ENCODE results near the gene HECTD4.

The HECTD4 gene

DNA sequence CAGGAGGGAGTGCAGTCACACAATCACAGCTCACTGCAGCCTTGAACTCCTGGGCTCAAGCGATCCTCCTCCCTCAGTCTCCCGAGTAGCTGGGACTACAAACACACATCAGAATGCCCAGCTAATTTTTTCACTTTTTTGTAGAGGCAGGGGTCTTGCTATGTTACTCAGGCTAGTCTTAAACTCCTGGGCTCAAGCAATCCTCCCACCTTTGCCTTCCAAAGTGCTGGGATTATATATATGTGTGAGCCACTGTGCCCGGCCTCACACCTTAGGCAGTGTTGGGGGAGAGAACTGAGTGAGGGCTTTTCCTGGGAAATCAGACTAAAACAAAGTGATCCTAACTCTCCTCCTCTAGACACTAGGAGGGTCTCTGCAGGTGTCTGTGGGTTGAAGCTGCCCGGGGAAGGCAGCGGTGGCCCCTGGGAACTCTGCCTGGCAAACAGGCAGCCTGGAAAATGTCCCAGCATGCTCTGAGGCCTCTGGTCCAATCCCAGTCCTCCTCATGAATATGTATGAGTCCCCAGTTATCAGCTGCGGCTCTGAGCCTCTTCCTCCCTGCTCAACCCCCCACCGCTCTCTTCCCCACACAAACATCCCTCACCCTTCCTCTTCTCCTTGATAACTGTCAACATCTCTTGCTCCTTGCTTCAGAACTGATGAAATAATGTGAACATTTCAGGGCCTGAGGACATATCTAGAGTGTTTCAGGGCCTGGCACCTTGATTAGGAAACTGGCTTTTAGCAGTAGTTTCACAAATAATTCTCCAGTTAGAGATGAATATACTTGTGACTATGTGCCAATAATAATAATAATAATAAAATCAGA, 265.8 kb downstream of the HECTD4 start:
- Histone ChIP-seq H3K4ac (ENCODE audit: low read length) (no peak overlapping the region), H3K79me1 (ENCODE audit: low read depth, low read length) (peaks cover 1% of the 10 kb centered on the region), H3K18ac (ENCODE audit: low read length) (peak overlapping the region; percentile 73), H3K36me3 (replicated peaks in 1 of 2; ENCODE audit: control insufficient read depth in 2 of 2, insufficient read depth in 2 of 2, low read length in 2 of 2) (no peaks in the 10 kb centered on the region), H3K4me1 (ENCODE audit: control insufficient read depth in 2 of 2, insufficient read depth in 1 of 2, low read depth in 1 of 2, low read length in 2 of 2) (peaks cover 4 to 9% of the 10 kb centered on the region in 2 donors), H3K27me3 (ENCODE audit: control insufficient read depth in 3 of 3, insufficient read depth in 3 of 3, low read depth in 1 of 3, low read length in 3 of 3) (no peaks in the 10 kb centered on the region), H3K9me3 (replicated peaks in 1 of 2; ENCODE audit: control insufficient read depth in 2 of 2, insufficient read depth in 1 of 2, low read depth in 1 of 2, low read length in 2 of 2) (no peaks in the 10 kb centered on the region), H3K4me3 (ENCODE audit: low read length in 2 of 2) (peak overlapping the region in 1 of 2 donors; percentile 38), H2BK5ac (ENCODE audit: low read length) (no peak overlapping the region), H3K27ac (replicated peaks; ENCODE audit: low read length) (peak overlapping the region; percentile 87), H2BK120ac (ENCODE audit: low read depth, low read length) (no peak overlapping the region), H3K23ac (ENCODE audit: low read depth, low read length, poor library complexity) (no peak overlapping the region), H2AK5ac (ENCODE audit: low read depth, low read length) (no peak overlapping the region), H3K9ac (ENCODE audit: low read depth, low read length, poor library complexity) (no peak overlapping the region), H4K8ac (ENCODE audit: low read depth, low read length) (no peak overlapping the region), H2BK12ac (ENCODE audit: low read length) (no peak overlapping the region), H4K91ac (ENCODE audit: low read depth, low read length, poor library complexity) (no peak overlapping the region), H2AFZ (ENCODE audit: low read length) (peak overlapping the region; percentile 93), H3K4me2 (ENCODE audit: insufficient read depth, low read length, poor library complexity, severe bottlenecking) (peak overlapping the region; percentile 36), H3K14ac (ENCODE audit: low read length) (no peak overlapping the region), H2BK15ac (ENCODE audit: low read length) (no peak overlapping the region)
- peak; percentile 67 for DNase-seq (ENCODE audit: low spot score)
- WGBS, 2 donors (ENCODE audit: extremely low coverage in 2 of 2, insufficient read length in 2 of 2, insufficient replicate concordance in 1 of 2) = no CpG with 5 or more reads among the region's 7 CpGs

DNA sequence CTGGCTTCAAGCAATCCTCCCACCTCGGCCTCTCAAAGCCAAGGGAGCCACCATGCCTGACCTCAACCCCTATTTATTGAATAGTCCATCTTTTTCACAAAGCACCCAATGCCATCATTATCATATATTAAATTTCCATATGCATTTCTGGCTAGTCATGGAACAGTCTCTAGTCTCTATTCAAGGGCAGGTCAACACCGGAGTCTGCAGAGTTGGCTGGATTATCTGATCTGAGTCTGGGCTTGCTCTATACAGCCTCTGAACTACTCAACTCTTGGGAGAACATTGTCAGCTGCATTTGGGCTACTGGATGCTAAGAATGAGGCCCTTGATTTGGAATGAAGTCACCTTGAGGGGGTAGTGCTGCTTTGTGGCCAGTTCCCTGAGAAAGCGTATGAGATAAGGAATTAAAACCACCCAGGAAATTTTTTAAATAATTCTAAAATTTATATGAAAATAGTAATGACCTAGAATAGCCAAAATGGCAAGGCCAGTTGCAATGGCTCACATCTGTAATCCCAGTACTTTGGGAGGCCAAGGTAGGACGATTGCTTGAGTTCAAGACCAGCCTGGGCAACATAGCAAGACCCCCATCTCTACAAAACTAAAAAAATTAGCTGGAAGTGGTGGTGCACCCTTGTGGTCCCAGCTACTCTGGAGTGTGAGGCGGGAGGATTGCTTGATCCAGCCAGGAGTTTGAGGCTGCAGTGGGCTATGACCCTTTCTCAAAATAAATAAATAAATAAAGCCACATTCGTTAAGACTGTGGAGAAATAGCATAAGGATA, 266.8 kb downstream of the HECTD4 start:
- no peak for DNase-seq (ENCODE audit: low spot score)
- Histone ChIP-seq H3K4me2 (ENCODE audit: insufficient read depth, low read length, poor library complexity, severe bottlenecking) (no peak overlapping the region), H2BK120ac (ENCODE audit: low read depth, low read length) (no peak overlapping the region), H3K4me1 (ENCODE audit: control insufficient read depth in 2 of 2, insufficient read depth in 1 of 2, low read depth in 1 of 2, low read length in 2 of 2) (peaks cover 4 to 9% of the 10 kb centered on the region in 2 donors), H3K9ac (ENCODE audit: low read depth, low read length, poor library complexity) (no peak overlapping the region), H3K27me3 (ENCODE audit: control insufficient read depth in 3 of 3, insufficient read depth in 3 of 3, low read depth in 1 of 3, low read length in 3 of 3) (no peaks in the 10 kb centered on the region), H3K9me3 (replicated peaks in 1 of 2; ENCODE audit: control insufficient read depth in 2 of 2, insufficient read depth in 1 of 2, low read depth in 1 of 2, low read length in 2 of 2) (no peaks in the 10 kb centered on the region), H2AK5ac (ENCODE audit: low read depth, low read length) (no peak overlapping the region), H2BK15ac (ENCODE audit: low read length) (no peak overlapping the region), H2AFZ (ENCODE audit: low read length) (no peak overlapping the region), H3K18ac (ENCODE audit: low read length) (no peak overlapping the region), H3K79me1 (ENCODE audit: low read depth, low read length) (peaks cover 1% of the 10 kb centered on the region), H4K91ac (ENCODE audit: low read depth, low read length, poor library complexity) (no peak overlapping the region), H3K27ac (replicated peaks; ENCODE audit: low read length) (no peak overlapping the region), H3K4me3 (ENCODE audit: low read length in 2 of 2) (no peak overlapping the region), H4K8ac (ENCODE audit: low read depth, low read length) (no peak overlapping the region), H3K14ac (ENCODE audit: low read length) (no peak overlapping the region), H3K4ac (ENCODE audit: low read length) (no peak overlapping the region), H2BK5ac (ENCODE audit: low read length) (no peak overlapping the region), H3K23ac (ENCODE audit: low read depth, low read length, poor library complexity) (no peak overlapping the region), H3K36me3 (replicated peaks in 1 of 2; ENCODE audit: control insufficient read depth in 2 of 2, insufficient read depth in 2 of 2, low read length in 2 of 2) (no peaks in the 10 kb centered on the region), H2BK12ac (ENCODE audit: low read length) (no peak overlapping the region)
- no CpG with 5 or more reads among the region's 6 CpGs for WGBS, 2 donors (ENCODE audit: extremely low coverage in 2 of 2, insufficient read length in 2 of 2, insufficient replicate concordance in 1 of 2)

DNA sequence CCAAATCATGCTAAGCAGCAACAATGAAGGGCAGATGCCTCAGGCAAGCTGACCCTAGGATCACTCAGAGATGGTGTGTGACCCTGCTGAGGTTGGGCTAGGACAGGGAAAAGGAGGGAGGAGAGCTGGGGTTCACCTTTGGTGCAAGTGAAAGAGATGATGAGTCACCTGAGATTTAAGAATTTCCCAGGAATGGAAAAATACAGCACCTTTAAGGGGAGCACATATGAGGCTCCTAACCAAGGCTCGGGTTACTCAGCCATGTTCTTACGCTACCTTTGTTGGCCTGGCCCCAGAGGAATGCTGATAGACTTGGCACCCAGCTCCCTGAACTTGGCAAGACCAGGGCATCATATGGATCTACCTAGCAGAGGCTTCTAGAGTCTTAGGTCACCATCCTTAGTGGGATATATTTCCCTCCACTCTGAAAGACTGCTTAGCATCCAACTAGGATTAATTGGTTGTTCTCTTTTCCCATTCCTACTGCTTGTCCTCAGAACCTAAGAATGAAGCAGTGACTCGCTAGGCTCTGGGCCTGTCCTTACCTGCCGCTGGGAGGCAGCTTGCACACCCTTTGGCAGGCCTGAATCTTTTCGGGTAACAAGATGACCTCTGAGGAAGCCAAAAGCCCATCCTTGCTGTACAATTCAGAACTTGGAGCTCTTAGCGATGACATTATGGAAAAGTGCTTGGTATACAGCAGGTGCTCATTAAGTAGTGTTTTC, 269.7 kb downstream of the HECTD4 start:
- no peak for DNase-seq (ENCODE audit: low spot score)
- no peak overlapping the region for H4K8ac ChIP-seq (ENCODE audit: low read depth, low read length)
- no peak overlapping the region for H3K4me2 ChIP-seq (ENCODE audit: insufficient read depth, low read length, poor library complexity, severe bottlenecking)
- no peak overlapping the region for H2AFZ ChIP-seq (ENCODE audit: low read length)
- WGBS, 2 donors (ENCODE audit: extremely low coverage in 2 of 2, insufficient read length in 2 of 2, insufficient replicate concordance in 1 of 2) = no CpG with 5 or more reads among the region's 6 CpGs
- H2BK120ac ChIP-seq (ENCODE audit: low read depth, low read length) = no peak overlapping the region
- H2AK5ac ChIP-seq (ENCODE audit: low read depth, low read length) = no peak overlapping the region
- H2BK12ac ChIP-seq (ENCODE audit: low read length) = no peak overlapping the region
- H4K91ac ChIP-seq (ENCODE audit: low read depth, low read length, poor library complexity) = no peak overlapping the region
- H3K36me3 ChIP-seq (replicated peaks in 1 of 2; ENCODE audit: control insufficient read depth in 2 of 2, insufficient read depth in 2 of 2, low read length in 2 of 2) = no peaks in the 10 kb centered on the region
- H3K18ac ChIP-seq (ENCODE audit: low read length) = no peak overlapping the region
- H2BK5ac ChIP-seq (ENCODE audit: low read length) = no peak overlapping the region
- peaks cover 1% of the 10 kb centered on the region for H3K79me1 ChIP-seq (ENCODE audit: low read depth, low read length)
- H3K14ac ChIP-seq (ENCODE audit: low read length) = no peak overlapping the region
- H3K23ac ChIP-seq (ENCODE audit: low read depth, low read length, poor library complexity) = no peak overlapping the region
- no peak overlapping the region for H3K9ac ChIP-seq (ENCODE audit: low read depth, low read length, poor library complexity)
- no peak overlapping the region for H3K4ac ChIP-seq (ENCODE audit: low read length)
- H3K4me1 ChIP-seq (ENCODE audit: control insufficient read depth in 2 of 2, insufficient read depth in 1 of 2, low read depth in 1 of 2, low read length in 2 of 2) = peaks cover 4 to 9% of the 10 kb centered on the region in 2 donors
- no peak overlapping the region for H3K27ac ChIP-seq (replicated peaks; ENCODE audit: low read length)
- no peak overlapping the region for H2BK15ac ChIP-seq (ENCODE audit: low read length)
- H3K27me3 ChIP-seq (ENCODE audit: control insufficient read depth in 3 of 3, insufficient read depth in 3 of 3, low read depth in 1 of 3, low read length in 3 of 3) = no peaks in the 10 kb centered on the region
- H3K4me3 ChIP-seq (ENCODE audit: low read length in 2 of 2) = no peak overlapping the region
- H3K9me3 ChIP-seq (replicated peaks in 1 of 2; ENCODE audit: control insufficient read depth in 2 of 2, insufficient read depth in 1 of 2, low read depth in 1 of 2, low read length in 2 of 2) = no peaks in the 10 kb centered on the region

Measured in neuronal stem cell (in vitro differentiated cells).